H9 (cell line): ENCODE results near the gene NCOA4. TPM values are rescaled to one million over a fixed set of nuclear protein-coding genes. Genes with fewer than 3 reads are reported as not detected.

Experiments
- DNase-seq: peaks from one replicate; pipeline ENCODE4 v3.0.0-alpha.2; 2017
- H2AFZ ChIP-seq: one replicate; pipeline ENCODE4 v1.6.1; 2013; ENCODE audit warnings: mild to moderate bottlenecking, low read length, control low read depth, moderate library complexity
- H2AK5ac ChIP-seq: 2 replicates; pipeline ENCODE4 v1.6.1; 2013; ENCODE audit warnings: low read length, control low read depth, mixed read lengths; ENCODE audit not compliant: insufficient read length
- H2BK120ac ChIP-seq: one replicate; pipeline ENCODE4 v1.6.1; 2013; ENCODE audit warnings: low read depth, mild to moderate bottlenecking, low read length, control low read depth, inconsistent platforms; ENCODE audit not compliant: poor library complexity, severe bottlenecking
- H2BK12ac ChIP-seq: 2 replicates; pipeline ENCODE4 v1.6.1; 2013; ENCODE audit warnings: low read length, control low read depth, mixed read lengths, low read depth; ENCODE audit not compliant: insufficient read length
- H2BK15ac ChIP-seq: 2 replicates; pipeline ENCODE4 v1.6.1; 2013; ENCODE audit warnings: low read depth, low read length, control low read depth
- H2BK20ac ChIP-seq: one replicate; pipeline ENCODE4 v1.6.1; 2013; ENCODE audit warnings: low read depth, mild to moderate bottlenecking, low read length, control low read depth, inconsistent platforms; ENCODE audit not compliant: poor library complexity, severe bottlenecking
- H2BK5ac ChIP-seq: 2 replicates; pipeline ENCODE4 v1.6.1; 2013; ENCODE audit warnings: low read length, control low read depth, mixed read lengths; ENCODE audit not compliant: insufficient read length
- H3K14ac ChIP-seq: 2 replicates; pipeline ENCODE4 v1.6.1; 2013; ENCODE audit warnings: low read length, control low read depth; ENCODE audit not compliant: insufficient read depth
- H3K18ac ChIP-seq: 2 replicates; pipeline ENCODE4 v1.6.1; 2013; ENCODE audit warnings: low read depth, mild to moderate bottlenecking, mixed read lengths, low read length, control low read depth; ENCODE audit not compliant: insufficient read length
- H3K23ac ChIP-seq: 2 replicates; pipeline ENCODE4 v1.6.1; 2013; ENCODE audit warnings: low read length, control low read depth, mixed read lengths, low read depth; ENCODE audit not compliant: insufficient read length
- H3K23me2 ChIP-seq: 2 replicates; pipeline ENCODE4 v1.6.1; 2013; ENCODE audit warnings: low read depth, mild to moderate bottlenecking, mixed read lengths, low read length, control low read depth; ENCODE audit not compliant: insufficient read length, poor library complexity, severe bottlenecking
- H3K27ac ChIP-seq: 2 replicates; pipeline ENCODE4 v1.5.1; 2013; ENCODE audit warnings: low read length, control low read depth, mixed read lengths, low read depth; ENCODE audit not compliant: insufficient read length
- H3K27me3 ChIP-seq: 2 replicates; pipeline ENCODE4 v1.6.1; 2013; ENCODE audit warnings: low read length, control low read depth, inconsistent platforms; ENCODE audit not compliant: insufficient read depth
- H3K4ac ChIP-seq: 2 replicates; pipeline ENCODE4 v1.6.1; 2013; ENCODE audit warnings: low read depth, mild to moderate bottlenecking, control low read depth, inconsistent platforms, low read length, moderate library complexity
- H3K4me1 ChIP-seq: 2 replicates; pipeline ENCODE4 v1.6.1; 2013; ENCODE audit warnings: low read length, control low read depth, inconsistent platforms; ENCODE audit not compliant: insufficient read depth
- H3K4me2 ChIP-seq: 2 replicates; pipeline ENCODE4 v1.6.1; 2013; ENCODE audit warnings: low read length, control low read depth, mixed read lengths; ENCODE audit not compliant: insufficient read length, insufficient read depth
- H3K56ac ChIP-seq: 2 replicates; pipeline ENCODE4 v1.6.1; 2013; ENCODE audit warnings: low read depth, mild to moderate bottlenecking, mixed read lengths, low read length, control low read depth; ENCODE audit not compliant: insufficient read length
- H3K79me1 ChIP-seq: 2 replicates; pipeline ENCODE4 v1.6.1; 2013; ENCODE audit warnings: low read depth, mild to moderate bottlenecking, moderate library complexity, low read length, control low read depth, inconsistent platforms; ENCODE audit not compliant: insufficient read depth, poor library complexity, severe bottlenecking
- H3K79me2 ChIP-seq: 2 replicates; pipeline ENCODE4 v1.6.1; 2013; ENCODE audit warnings: low read length, control low read depth, inconsistent platforms; ENCODE audit not compliant: insufficient read depth
- H3K9ac ChIP-seq: 2 replicates; pipeline ENCODE4 v1.6.1; 2013; ENCODE audit warnings: low read length, control low read depth, mixed read lengths; ENCODE audit not compliant: insufficient read length; ENCODE audit errors: extremely low read depth
- H3K9me3 ChIP-seq: one replicate; pipeline ENCODE4 v1.6.1; 2013; ENCODE audit warnings: low read depth, low read length, inconsistent platforms; ENCODE audit not compliant: control insufficient read depth
- H3T11ph ChIP-seq: one replicate; pipeline ENCODE4 v1.6.1; 2013; ENCODE audit warnings: mild to moderate bottlenecking, low read length, control low read depth, inconsistent platforms
- H4K20me1 ChIP-seq: one replicate; pipeline ENCODE4 v1.6.1; 2013; ENCODE audit not compliant: control insufficient read depth, insufficient read length, insufficient read depth
- H4K5ac ChIP-seq: 2 replicates; pipeline ENCODE4 v1.6.1; 2013; ENCODE audit warnings: low read depth, mild to moderate bottlenecking, mixed read lengths, low read length, control low read depth; ENCODE audit not compliant: insufficient read length
- H4K8ac ChIP-seq: replicated peaks from 2 replicates; pipeline ENCODE4 v1.6.1; 2013; ENCODE audit warnings: low read length, control low read depth, mixed read lengths, low read depth; ENCODE audit not compliant: insufficient read length
- H4K91ac ChIP-seq: 2 replicates; pipeline ENCODE4 v1.6.1; 2013; ENCODE audit warnings: low read depth, mild to moderate bottlenecking, moderate library complexity, mixed read lengths, low read length, control low read depth; ENCODE audit not compliant: insufficient read length
- H3K27ac Mint-ChIP-seq, 3 experiments: 2 replicates in 2 of 3; 3 replicates in 1 of 3; pipeline ENCODE4 v1.8.0; 2020 to 2021; ENCODE audit warnings: mixed read lengths in 3 of 3, mild to moderate bottlenecking in 1 of 3, moderate library complexity in 1 of 3
- H3K27me3 Mint-ChIP-seq: 2 replicates; pipeline ENCODE4 v1.8.0; 2021; ENCODE audit warnings: low read depth, mild to moderate bottlenecking, moderate library complexity, mixed read lengths
- H3K36me3 Mint-ChIP-seq, 3 experiments: 2 replicates in 2 of 3; 3 replicates in 1 of 3; pipeline ENCODE4 v1.8.0; 2020 to 2021; ENCODE audit warnings: low read depth in 3 of 3, mixed read lengths in 3 of 3; ENCODE audit not compliant: insufficient read depth in 1 of 3
- H3K4me1 Mint-ChIP-seq, 2 experiments: 2 replicates each; pipeline ENCODE4 v1.8.0; 2020; ENCODE audit warnings: mixed read lengths in 2 of 2
- H3K4me3 Mint-ChIP-seq, 2 experiments: 2 replicates in 1 of 2; 3 replicates in 1 of 2; pipeline ENCODE4 v1.8.0; 2020 to 2021; ENCODE audit warnings: mild to moderate bottlenecking in 2 of 2, mixed read lengths in 2 of 2, moderate library complexity in 1 of 2
- H3K9me3 Mint-ChIP-seq, 2 experiments: 2 replicates in 1 of 2; 3 replicates in 1 of 2; pipeline ENCODE4 v1.8.0; 2020; ENCODE audit warnings: mild to moderate bottlenecking in 2 of 2, mixed read lengths in 2 of 2, moderate library complexity in 1 of 2
- whole genome bisulfite sequencing: extraction: QIAGEN DNeasy Blood & Tissue Kit; methylation state at CpG from one replicate; pipeline ENCODE4 v1.1.7; 2013; ENCODE audit warnings: missing lambda C conversion rate, low lambda C conversion rate, mixed read lengths; ENCODE audit not compliant: insufficient read length; ENCODE audit errors: extremely low coverage; 5-methylcytosine and 5-hydroxymethylcytosine counted together
- total RNA-seq: library from RNA; stranded (reverse); gene quantifications from 2 replicates; pipeline ENCODE4 v1.2.1, GENCODE V29; 2021
- TF ChIP-seq, protein P1 (sequence below): fragments of 200-600 bp; sonication (generic); conservative IDR thresholded peaks from 3 replicates; pipeline ENCODE4 v1.8.0; 2021; ENCODE audit warnings: antibody characterized with exemption, mild to moderate bottlenecking

NCOA4 gene
- total RNA-seq, 1 experiment from 2014 or later: 83.3 TPM

DNA sequence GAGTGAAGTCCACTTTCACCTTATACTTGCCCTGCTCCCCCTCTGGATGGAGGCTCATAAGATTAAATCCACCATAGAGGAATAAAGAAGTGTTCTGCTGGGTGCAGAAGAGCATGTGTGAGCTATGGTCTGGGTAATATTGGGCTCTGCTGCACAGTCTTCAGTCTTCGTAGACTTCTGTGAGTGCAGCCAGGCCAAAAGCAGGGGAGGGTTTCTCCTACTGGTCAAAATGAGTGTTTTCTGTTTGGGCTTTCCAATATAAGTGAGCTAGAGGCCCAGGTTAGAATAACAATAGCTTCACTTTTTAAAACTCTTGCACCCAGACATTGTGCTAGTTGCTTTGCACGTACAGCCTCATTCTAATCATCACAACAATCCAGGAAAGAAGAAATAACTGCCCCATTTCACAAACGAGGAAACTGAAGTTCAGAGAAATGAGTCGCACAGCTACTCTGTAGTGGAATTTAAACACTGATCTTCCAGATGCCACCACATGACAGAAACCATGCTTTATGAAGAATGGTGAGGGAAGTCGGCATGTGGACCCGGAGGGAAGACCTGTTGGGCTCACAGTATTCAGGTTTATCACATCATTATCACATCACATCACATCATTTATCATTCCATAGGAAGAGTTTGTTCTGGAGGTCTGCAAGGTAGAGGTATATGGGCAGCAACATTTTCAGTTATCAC lies 39.5 kb upstream of the NCOA4 start:
- Histone ChIP-seq H3K9ac (no peak overlapping the region), H3K14ac (no peak overlapping the region), H2AK5ac (no peak overlapping the region), H3K79me2 (no peaks in the 10 kb centered on the region), H3K9me3 (no peaks in the 10 kb centered on the region), H2AFZ (no peak overlapping the region), H4K8ac (no peak overlapping the region), H2BK5ac (no peak overlapping the region), H3K4ac (no peak overlapping the region), H3K18ac (no peak overlapping the region), H3K23ac (no peak overlapping the region), H3K4me2 (no peak overlapping the region), H3K56ac (no peak overlapping the region), H3T11ph (no peak overlapping the region), H3K27me3 (no peaks in the 10 kb centered on the region), H3K4me1 (no peaks in the 10 kb centered on the region), H3K79me1 (no peaks in the 10 kb centered on the region), H2BK15ac (no peak overlapping the region), H2BK20ac (no peak overlapping the region), H4K5ac (no peak overlapping the region), H2BK120ac (no peak overlapping the region), H3K27ac (no peak overlapping the region), H2BK12ac (no peak overlapping the region), H3K23me2 (no peaks in the 10 kb centered on the region), H4K91ac (no peak overlapping the region), H4K20me1 (no peaks in the 10 kb centered on the region)
- Mint-ChIP-seq H3K36me3 (peaks cover 0 to 8% (median 0%) of the 10 kb centered on the region in 3 experiments; a peak in 4 of 7 replicates), H3K27ac (no peak overlapping the region), H3K4me1 (peaks cover 18 to 32% of the 10 kb centered on the region in 2 experiments), H3K27me3 (peaks cover 27% of the 10 kb centered on the region), H3K9me3 (peaks cover 2 to 12% of the 10 kb centered on the region in 2 experiments; a peak in 3 of 5 replicates), H3K4me3 (no peak overlapping the region)
- TF ChIP-seq, protein P1, sequence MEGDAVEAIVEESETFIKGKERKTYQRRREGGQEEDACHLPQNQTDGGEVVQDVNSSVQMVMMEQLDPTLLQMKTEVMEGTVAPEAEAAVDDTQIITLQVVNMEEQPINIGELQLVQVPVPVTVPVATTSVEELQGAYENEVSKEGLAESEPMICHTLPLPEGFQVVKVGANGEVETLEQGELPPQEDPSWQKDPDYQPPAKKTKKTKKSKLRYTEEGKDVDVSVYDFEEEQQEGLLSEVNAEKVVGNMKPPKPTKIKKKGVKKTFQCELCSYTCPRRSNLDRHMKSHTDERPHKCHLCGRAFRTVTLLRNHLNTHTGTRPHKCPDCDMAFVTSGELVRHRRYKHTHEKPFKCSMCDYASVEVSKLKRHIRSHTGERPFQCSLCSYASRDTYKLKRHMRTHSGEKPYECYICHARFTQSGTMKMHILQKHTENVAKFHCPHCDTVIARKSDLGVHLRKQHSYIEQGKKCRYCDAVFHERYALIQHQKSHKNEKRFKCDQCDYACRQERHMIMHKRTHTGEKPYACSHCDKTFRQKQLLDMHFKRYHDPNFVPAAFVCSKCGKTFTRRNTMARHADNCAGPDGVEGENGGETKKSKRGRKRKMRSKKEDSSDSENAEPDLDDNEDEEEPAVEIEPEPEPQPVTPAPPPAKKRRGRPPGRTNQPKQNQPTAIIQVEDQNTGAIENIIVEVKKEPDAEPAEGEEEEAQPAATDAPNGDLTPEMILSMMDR: no peak
- WGBS: no CpG with 5 or more reads among the region's 6 CpGs
- DNase-seq: no peak
